ENCODE data around the gene MTRFR.
"Not testable (repeated sequence)": the region's sequence is repeated elsewhere in the genome, so short reads cannot be mapped to it uniquely, and the experiment has no call there.

Gene MTRFR

DNA sequence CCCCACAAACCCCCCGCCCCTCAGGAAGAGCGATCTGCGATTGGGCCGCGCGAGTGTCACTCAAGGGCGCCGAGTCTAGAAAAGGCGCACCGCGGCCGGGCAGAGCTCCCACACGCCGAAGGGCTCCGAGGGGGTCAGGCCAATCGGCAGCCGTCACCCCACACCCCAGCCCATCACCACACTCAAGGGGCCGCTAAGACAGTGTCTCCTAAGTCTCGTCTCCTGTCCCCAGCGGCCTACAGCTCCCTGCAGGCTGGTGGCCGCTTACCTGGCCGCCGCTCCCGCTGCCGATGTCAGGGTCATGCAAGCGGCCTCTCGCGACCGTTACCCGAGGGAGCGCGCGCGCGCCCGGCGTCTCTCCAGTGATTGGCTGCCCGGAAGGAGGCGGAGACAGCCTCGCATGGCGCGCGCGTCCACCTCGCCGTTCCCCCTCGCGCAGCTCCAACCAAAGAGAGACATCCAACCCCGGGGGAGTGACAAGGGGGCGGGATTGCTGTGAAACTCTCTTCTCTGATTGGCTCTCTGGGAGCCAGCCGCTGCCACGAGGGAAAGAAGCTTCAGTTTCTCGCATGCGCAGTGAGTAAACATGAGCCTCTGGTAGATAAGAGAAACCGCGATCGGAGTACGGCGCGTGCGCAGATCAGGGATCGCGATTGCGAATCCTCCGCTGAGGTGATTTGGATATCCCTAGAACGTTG, at the start of gene MTRFR, which contains the start of gene MPHOSPH9:
MTRFR (plus strand) TSS at position 630 of the 698 bp plus-strand sequence. CDS start 20,239 bp downstream, outside the sequence.
MPHOSPH9 (minus strand) TSS at position 335 of the 698 bp plus-strand sequence. CDS start 2,777 bp downstream, outside the sequence.
- peak; percentile 98 to 99 for DNase-seq

DNA sequence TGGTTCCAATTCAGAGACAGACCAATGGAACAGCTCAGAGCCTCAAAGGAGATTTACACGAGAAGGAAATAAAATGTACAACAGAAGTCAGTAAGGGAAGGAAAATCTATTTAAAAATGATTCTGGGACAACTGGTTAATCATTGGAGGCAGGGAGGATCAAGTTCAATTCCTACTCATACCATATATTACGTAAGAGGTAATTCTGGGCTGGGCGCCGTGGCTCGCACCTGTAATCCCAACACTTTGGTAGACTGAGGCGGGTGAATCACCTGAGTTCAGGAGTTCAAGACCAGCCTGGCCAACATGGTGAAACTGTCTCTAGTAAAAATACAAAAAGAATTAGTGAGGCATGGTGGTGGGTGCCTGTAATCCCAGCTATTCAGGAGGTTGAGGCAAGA, 45.6 kb upstream of the MTRFR start:
- no peak for DNase-seq

- no peak for DNase-seq
These were observed 33.3 kb upstream of the MTRFR start for GRCh38 chr12:123199936-123200335.

- DNase-seq: no peak
These were observed 32.8 kb upstream of the MTRFR start for GRCh38 chr12:123200414-123200813.

GRCh38 chr12:123206794-123207193, 26.4 kb upstream of the MTRFR start:
- not testable (repeated sequence) for DNase-seq

DNA sequence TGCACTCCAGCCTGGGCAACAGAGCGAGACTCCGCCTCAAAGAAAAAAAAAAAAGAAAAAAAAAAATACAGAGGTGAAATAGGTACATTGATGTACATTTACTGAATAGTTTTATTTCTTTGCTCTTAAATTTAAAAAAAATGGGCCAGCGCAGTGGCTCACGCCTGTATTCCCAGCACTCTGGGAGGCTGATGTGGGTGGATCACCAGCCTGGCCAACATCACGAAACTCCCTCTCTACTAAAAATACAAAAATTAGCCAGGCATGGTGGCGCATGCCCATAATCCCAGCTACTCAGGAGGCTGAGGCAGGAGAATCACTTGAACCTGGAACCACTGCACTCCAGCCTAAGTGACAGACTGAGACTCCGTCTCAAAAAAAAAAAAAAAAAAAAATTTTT, 25.4 kb upstream of the MTRFR start:
- DNase-seq: not testable (repeated sequence)

DNA sequence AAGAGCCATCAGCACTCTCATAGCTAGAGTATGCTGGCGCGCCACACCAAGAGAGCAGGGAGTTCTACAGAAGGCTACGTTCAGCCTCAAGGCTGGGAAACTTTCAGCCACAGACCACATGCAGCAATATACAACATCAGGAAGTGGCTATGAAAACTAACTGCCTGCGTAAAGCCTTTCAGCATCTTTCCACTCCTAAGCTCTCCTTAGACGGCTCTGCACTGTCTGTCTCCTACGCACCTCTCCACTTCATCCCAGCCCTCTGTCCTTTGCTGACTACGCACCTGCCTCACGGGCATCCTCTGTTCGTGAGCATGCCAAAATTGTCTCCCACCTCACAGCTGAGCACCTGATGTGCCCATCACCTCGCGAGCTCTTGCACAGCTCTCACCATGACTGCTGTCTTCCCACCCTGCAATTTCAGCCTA, 10.0 kb upstream of the MTRFR start:
- DNase-seq: no peak

- no peak for DNase-seq
These were observed 7.8 kb upstream of the MTRFR start for GRCh38 chr12:123225443-123225842.

DNA sequence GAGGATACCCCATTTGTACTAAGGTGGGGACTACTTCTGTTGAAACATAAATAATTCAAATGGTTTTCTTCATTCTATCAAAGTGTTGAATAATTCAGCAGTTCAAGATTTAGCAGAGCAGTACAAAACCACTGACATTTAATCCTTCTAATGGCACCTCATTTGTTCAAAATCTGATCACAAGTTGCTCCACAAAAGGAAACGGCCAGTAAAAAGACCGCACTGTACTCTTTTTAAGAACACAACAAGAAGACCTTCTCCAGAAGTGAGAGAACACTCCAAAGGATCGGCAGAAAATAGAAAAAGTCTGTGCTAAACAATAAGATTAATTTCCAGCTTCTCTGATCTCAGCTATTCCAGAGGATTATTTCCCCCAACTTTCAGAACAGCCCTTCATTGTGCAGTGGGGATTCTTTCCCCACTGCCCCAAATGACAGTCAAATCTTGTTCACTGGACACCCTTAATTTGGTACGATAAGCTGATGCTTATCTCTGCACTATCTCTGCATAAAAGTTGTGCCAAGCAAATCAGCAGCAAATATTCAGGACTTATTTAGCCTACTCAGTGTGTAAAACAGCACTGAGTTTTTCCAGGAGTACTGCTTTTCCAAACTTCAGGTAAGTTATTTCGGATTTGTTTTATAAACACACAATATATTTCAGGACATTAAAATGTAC, 5.5 kb upstream of the MTRFR start:
- no peak for DNase-seq

DNA sequence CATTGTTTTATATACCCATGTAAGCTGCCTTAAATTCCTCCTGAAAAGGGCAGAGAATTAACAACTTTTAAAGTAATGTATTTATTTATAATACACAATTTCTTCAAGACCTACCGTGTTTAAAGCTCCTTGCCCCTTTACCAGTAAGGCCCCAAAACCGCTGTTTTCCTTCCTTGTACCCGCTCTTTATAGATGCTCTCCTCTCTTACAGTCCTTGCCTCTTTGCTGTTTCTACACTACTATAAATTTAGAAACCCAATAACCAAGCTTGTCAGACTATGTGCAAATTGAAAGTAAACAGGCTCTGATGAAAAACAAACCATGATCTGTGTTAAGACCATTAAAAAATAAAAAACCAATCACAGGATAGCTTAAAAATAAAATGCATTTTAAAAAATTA, 4.2 kb upstream of the MTRFR start:
- no peak for DNase-seq

- no peak for DNase-seq
These were observed 1.3 kb upstream of the MTRFR start for GRCh38 chr12:123231931-123232330.

- no peak for DNase-seq
These were observed 797 bp upstream of the MTRFR start for GRCh38 chr12:123232472-123232806.

DNA sequence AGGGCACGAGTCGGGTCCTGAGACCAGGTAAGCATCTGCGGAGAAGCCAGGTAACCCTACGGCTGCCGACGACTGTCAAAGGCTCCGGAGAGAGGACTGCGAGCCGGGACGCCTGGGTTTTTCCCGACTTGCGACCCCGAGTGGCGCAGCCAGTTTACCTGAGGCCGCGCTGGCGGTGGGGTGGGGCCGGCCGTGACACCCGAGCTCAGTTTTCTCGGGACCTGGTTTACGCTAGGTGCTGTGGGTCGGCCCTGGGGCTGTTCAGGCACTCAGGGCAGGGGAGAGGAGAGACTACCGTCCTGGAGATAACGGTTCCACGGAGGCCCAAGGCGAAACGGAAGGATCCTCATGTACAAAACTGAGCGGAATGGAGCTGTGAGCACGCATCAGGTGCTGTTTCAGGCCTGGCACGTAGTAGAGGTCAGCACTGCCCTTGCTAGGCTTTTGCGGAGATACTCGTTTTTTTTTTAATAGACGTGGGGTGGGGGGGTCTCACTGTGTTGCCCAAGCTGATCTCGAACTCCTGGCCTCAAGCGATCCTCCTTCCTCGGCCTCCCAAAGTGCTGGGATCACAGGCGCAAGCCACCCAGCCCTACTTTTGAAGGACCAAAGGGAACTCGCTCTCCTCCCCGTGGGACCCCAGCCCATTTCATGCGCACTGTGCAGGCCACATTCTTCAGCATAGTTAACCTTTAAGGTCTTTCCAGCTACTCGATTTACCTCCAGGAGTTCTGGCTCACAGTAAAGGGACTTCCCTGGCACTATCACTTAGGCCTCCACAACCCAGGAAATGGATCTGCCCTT, 471 bp downstream of the MTRFR start:
- no peak for DNase-seq

GRCh38 chr12:123237646-123238329, 4.6 kb downstream of the MTRFR start:
- DNase-seq: peak; percentile 34 to 66

DNA sequence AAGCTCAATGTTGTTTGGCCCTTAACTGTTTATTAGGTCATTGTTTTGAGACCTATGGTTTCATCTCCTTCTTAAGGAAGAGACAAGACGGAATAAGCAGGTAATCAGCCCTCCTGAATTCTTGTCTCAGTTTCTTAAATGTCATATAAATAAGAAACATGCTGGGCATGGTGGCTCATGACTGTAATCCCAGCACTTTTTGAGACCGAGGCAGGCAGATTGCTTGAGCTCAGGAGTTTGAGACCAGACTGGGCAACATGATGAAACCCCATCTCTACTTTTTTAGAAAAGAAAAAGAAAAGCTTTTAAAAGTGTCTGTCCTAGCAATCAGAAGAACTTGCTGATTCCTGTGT, 5.1 kb downstream of the MTRFR start:
- no peak for DNase-seq

GRCh38 chr12:123238961-123239360, 5.7 kb downstream of the MTRFR start:
- DNase-seq: no peak

- DNase-seq: peak in 1 of 2 experiments; percentile 51
These were observed 9.1 kb downstream of the MTRFR start for GRCh38 chr12:123242116-123242904.

DNA sequence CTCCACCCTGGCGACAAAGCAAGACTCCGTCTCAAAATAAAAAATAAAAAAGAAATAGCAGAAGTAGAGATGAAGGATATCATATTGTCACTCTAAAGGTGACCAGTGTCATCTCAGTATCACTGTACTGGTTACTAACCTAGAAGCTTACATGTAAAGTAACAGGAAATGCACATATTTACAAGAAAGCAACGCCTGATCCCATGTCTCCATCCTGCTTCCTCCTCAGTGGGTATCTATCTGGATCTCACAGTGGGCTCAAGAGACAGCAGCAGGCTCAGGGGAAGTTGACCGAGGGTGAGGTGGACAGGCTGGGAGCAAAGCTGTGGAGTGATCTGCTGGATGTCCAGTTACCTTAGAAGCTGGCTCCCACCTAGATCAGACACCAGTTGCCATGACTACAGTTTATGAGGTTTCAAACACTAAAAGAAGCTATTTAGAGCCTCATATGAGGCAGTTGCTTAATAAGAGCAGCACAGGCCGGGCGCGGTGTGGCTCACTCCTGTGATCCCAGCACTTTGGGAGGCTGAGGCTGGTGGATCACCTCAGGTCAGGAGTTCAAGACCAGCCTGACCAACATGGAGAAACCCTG, 10.5 kb downstream of the MTRFR start:
- no peak for DNase-seq

- DNase-seq: no peak
These were observed 12.4 kb downstream of the MTRFR start for GRCh38 chr12:123245678-123246077.

DNA sequence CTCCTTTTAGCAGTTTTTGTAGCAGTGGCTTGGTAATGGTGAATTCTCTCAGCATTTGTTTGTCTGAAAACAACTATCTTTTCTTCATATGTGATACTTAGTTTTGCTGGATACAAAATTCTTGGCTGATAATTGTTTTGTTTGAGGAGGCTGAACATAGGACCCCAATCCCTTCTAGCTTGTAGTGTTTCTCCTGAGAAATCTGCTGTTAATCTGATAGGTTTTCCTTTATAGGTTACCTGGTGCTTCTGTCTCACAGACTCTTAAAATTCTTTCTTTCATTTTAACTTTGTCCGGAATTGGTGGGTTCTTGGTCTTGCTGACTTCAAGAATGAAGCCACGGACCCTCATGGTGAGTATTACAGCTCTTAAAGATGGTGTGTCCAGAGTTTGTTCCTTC, 14.9 kb downstream of the MTRFR start:
- not testable (repeated sequence) for DNase-seq

GRCh38 chr12:123248996-123249741, 15.9 kb downstream of the MTRFR start:
- not testable (repeated sequence) for DNase-seq
